CD4-positive, alpha-beta T cell treated with Interleukin-17A for 4 hours (primary cell): ENCODE measurements around the gene EBI3.
"Not testable (repeated sequence)": the region's sequence is repeated elsewhere in the genome, so short reads cannot be mapped to it uniquely, and the experiment has no call there.

Source experiments
- DNase-seq: peaks from one replicate; pipeline ENCODE4 v3.0.0-alpha.2; 2020; ENCODE audit warnings: mixed read lengths

The EBI3 gene

GRCh38 chr19:4200940-4201542, 28.3 kb upstream of the EBI3 start:
- DNase-seq: no peak

DNA sequence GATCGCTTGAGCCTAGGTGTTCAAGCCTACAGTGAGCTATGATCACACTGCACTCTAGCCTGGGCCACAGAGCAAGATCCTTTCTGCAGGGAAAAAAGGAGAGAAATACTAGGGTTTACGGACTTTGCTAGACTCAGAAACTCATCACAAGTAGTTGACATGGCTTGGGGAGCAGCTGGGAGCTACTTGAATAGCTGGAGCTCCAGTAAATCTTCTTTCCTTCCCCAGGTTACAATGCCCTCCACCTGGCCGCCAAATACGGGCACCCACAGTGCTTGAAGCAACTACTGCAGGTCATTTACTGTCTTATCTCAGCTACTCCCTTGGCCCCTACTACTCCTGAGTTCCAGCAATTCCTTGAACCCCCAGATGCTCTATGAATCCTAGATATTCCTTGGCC, 27.5 kb upstream of the EBI3 start:
- DNase-seq: no peak

- DNase-seq: no peak
Observed at GRCh38 chr19:4206818-4207484, 22.4 kb upstream of the EBI3 start.

DNA sequence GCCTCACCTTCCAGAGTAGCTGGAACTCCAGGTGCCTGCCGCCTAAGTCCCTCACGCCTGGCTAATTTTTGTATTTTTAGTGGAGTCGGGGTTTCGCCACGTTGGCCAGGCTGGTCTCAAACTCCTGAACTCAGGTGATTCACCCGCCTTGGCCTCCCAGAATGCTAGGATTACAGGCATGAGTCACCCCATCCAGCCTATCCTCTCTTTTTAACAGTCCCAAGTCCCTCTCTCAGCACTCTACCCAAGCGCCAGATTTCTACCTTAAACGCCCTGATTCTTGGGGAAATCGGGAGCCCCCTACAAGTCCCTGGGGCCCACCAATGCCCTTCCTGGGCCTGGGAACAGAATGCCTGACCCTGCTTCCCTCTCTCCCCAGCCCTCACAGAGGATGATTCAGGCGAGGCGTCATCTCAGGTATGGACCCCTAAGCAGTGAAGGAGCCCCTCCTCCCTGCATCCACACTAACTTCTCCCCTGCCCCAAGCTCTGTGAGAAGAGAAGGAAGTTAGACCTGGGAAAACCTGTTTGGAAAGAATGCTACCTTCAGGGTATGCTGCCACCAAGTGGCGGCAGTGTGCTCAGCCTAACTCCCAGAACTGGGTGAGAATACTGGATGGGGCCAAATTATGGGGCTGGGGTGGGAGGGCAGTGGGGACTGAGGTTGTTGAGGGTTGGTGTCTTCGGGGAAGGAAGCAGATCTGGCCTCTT, 20.8 kb upstream of the EBI3 start:
- DNase-seq: no peak

DNA sequence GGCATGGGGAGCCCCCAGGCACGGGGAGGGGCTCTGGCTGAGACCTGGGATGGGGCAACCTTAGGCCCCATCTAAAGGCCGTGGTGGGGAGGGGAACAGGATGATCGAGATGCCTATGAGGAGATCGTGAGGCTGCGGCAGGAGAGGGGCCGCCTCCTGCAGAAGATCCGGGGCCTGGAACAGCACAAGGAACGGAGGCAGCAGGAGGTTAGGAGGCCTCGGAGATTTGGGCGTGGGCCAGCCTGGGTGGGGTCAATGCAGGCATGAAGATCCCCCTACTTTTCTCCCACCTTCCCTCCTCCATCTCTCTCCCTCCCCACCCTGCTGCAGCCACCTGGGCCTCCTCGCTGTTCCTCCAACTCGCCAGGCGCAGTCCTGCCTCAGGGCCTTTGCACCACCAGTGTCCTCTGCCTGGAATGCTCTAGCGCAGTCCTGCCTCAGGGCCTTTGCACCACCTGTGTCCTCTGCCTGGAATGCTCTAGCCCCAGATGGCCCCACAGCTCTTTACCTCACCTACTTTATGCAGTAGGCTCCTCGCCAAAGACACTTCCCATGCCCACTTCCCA, 19.1 kb upstream of the EBI3 start:
- no peak for DNase-seq

DNA sequence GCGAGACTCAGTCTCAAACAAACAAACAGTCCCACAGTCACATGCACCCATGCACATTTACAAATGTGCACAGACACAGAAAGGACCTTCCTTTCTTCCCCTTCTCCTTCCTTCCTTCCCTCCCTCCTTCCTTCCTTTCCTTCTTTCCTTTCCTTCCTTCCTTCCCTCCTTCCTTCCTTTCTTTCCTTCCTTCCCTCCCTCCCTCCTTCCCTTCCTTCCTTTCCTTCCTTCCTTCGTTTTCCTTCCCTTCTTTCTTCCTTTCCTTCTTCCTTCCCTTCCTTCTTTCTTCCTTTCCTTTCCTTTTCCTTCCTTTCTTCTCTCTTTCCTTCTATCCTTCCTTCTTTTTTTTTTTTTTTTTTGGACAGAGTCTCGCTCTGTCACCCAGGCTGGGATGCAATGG, 16.2 kb upstream of the EBI3 start:
- DNase-seq: no peak

- DNase-seq: no peak
Observed at GRCh38 chr19:4215807-4216206, 13.5 kb upstream of the EBI3 start.

- no peak for DNase-seq
Observed at GRCh38 chr19:4216846-4217245, 12.5 kb upstream of the EBI3 start.

DNA sequence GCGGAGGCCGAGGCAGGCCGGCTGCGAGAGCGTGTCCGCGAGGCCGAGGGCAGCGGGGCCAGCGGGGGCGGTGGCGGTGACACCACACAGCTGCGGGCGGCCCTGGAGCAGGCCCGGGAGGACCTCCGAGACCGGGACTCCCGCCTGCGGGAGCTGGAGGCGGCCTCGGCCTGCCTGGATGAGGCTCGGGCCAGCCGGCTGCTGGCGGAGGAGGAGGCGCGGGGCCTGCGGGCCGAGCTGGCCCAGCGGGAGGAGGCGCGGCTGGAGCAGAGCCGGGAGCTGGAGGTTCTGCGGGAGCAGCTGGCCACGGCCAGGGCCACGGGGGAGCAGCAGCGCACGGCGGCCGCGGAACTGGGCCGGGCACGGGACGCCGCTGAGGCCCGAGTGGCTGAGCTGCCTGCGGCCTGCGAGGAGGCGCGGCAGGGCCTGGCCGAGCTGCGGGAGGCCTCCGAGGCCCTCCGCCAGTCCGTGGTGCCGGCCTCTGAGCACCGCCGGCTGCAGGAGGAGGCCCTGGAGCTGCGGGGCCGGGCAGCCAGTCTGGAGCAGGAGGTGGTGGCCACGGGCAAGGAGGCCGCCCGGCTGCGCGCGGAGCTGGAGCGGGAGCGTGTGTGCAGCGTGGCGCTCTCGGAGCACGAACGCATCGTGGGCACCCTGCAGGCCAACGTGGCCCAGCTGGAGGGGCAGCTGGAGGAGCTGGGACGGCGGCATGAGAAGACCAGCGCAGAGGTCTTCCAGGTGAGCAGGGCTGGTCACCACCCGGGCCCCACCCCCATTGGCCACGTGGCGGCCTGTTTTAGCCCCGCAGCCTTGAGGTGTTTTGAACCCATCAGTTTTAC, 11.7 kb upstream of the EBI3 start:
- no peak for DNase-seq

GRCh38 chr19:4218523-4218922, 10.8 kb upstream of the EBI3 start:
- DNase-seq: not testable (repeated sequence)

GRCh38 chr19:4220188-4220587, 9.1 kb upstream of the EBI3 start:
- no peak for DNase-seq

GRCh38 chr19:4224470-4224869, 4.9 kb upstream of the EBI3 start:
- no peak for DNase-seq

GRCh38 chr19:4225885-4226284, 3.4 kb upstream of the EBI3 start:
- DNase-seq: no peak

GRCh38 chr19:4227771-4228170, 1.6 kb upstream of the EBI3 start:
- DNase-seq: no peak

DNA sequence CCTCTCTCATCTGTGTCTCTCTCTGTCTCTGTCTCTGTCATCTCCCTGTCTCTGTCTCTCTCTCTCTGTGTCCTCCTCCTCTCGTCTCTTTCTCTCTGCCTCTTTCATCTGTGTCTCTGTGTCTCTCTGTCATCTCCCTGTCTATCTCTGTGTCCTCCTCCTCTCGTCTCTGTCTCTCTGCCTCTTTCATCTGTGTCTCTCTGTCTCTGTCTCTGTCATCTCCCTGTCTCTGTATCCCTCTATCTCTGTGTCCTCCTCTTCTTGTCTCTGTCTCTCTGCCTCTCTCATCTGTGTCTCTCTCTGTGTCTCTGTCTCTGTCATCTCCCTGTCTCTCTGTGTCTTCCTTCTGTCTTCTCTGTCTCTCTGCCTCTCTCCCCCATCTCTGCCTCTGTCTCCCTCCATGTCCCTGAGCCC, 551 bp upstream of the EBI3 start:
- no peak for DNase-seq

- DNase-seq: not testable (repeated sequence)
Observed at GRCh38 chr19:4230237-4230636, 914 bp downstream of the EBI3 start.

DNA sequence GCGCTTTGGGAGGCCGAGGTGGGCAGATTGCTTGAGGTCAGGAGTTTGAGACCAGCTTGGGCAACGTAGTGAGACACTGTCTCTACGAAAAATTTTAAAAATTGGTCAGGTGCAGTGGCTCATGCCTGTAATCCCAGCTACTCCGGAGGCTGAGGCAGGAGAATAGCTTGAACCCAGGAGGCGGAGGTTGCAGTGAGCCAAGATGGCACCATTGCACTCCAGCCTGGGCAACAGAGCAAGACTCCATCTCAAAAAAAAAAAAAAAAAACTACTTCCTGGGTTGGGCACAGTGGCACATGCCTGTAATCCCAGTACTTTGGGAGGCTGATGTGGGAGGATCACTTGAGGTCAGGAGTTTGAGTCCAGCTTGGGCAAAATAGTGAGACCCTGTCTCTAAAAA, 2.2 kb downstream of the EBI3 start:
- DNase-seq: not testable (repeated sequence)

DNA sequence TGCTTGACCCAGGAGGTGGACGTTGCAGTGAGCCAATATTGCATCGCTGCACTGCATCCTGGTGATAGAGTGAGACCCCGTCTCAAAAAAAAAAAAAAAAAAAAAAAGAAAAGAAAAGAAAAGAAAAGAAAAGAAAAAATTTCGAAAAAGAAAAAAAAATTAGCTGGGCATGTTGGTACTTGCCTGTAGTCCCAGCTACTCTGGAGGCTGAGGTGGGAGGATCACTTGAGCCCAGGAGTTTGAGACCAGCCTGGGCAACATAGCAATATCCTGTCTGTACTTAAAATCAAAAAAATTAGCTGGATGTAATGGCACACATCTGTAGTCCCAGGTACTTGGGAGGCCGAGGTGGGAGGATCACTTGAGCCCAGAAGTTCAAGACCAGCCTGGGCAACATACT, 2.8 kb downstream of the EBI3 start:
- not testable (repeated sequence) for DNase-seq

DNA sequence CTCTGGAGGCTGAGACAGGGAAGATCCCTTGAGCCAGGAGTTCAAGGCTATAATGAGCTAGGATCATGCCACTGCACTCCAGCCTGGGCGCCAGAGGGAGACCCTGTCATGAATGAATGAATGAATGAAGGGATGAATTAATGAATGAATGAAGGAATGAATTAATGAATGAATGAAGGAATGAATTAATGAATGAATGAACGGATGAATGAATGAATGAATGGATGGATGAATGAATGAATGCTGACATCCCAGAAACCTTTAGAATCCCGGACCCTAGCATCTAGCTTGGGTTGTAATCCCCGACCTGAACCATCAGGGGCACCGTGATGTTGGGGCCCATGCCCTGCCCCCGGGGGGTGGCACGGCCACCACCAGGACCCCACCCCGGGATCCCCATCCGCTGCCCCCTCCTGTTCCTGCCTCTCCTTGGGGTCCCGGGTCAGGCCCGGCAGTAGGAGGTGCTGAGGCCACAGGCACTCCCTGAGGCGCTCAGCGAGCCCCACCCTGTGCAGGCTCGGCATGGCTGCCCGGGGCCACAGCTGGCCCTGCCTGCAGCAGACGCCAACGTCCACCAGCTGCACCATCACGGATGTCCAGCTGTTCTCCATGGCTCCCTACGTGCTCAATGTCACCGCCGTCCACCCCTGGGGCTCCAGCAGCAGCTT, 3.4 kb downstream of the EBI3 start:
- DNase-seq: no peak

GRCh38 chr19:4233282-4233853, 4.0 kb downstream of the EBI3 start:
- DNase-seq: peak; percentile 75

- DNase-seq: no peak
Observed at GRCh38 chr19:4234142-4234861, 5.0 kb downstream of the EBI3 start.

DNA sequence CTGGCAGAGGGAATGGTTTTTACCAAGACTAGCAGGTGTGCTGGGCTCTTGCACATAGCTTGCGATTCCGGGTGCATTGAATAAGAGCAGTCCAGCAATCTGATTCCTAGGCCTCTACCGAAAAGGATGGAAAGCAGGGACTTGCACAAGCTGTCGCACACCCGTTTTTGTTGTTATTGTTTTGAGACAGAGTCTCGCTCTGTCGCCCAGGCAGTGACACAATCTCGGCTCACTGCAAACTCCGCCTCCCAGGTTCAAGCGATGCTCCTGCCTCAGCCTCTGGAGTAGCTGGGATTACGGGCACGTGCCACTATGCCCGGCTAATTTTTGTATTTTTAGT, 5.5 kb downstream of the EBI3 start:
- DNase-seq: no peak
